PC-9 (cell line): ENCODE measurements around the gene SCGB2B2.

ENCODE experiments used
- EZH2 ChIP-seq: fragments of 200-600 bp; sonication (generic); IDR thresholded peaks from 2 replicates; pipeline ENCODE4 v1.8.0; 2017; ENCODE audit warnings: antibody characterized with exemption, low read depth
- TF ChIP-seq, protein P1 (sequence below): fragments of 200-600 bp; sonication (generic); conservative IDR thresholded peaks from 2 replicates; pipeline ENCODE4 v1.6.1; 2017; ENCODE audit warnings: mixed run types, antibody characterized with exemption, mild to moderate bottlenecking, moderate library complexity

DNA sequence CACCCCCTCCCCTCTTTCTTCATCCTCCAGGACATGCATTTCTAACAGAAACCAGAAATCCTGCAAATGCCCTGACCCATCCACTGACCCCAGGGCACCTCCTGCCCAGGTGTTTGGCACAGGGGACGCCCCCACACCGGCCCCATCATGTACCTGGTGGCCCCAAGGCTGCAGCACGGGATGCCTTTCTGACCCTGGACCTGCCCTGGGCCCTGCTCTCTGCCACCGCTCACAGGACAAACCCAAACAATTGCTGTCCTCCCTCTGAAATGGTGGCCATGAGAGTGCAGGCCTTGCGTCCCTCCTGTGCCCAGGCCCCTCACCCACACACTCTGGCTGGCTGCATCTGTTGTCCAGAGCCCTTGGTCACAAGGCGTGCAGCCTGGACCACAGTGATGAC lies 12.1 kb downstream of the SCGB2B2 start:
- TF ChIP-seq, protein P1, sequence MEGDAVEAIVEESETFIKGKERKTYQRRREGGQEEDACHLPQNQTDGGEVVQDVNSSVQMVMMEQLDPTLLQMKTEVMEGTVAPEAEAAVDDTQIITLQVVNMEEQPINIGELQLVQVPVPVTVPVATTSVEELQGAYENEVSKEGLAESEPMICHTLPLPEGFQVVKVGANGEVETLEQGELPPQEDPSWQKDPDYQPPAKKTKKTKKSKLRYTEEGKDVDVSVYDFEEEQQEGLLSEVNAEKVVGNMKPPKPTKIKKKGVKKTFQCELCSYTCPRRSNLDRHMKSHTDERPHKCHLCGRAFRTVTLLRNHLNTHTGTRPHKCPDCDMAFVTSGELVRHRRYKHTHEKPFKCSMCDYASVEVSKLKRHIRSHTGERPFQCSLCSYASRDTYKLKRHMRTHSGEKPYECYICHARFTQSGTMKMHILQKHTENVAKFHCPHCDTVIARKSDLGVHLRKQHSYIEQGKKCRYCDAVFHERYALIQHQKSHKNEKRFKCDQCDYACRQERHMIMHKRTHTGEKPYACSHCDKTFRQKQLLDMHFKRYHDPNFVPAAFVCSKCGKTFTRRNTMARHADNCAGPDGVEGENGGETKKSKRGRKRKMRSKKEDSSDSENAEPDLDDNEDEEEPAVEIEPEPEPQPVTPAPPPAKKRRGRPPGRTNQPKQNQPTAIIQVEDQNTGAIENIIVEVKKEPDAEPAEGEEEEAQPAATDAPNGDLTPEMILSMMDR, result no peak
- no peak for TF ChIP-seq EZH2
